Endothelial cell of umbilical vein (primary cell): ENCODE measurements around the gene SYT7. TPM values are rescaled to one million over a fixed set of nuclear protein-coding genes. Genes with fewer than 3 reads are reported as not detected.
A peak's percentile ranks its signal among the peaks of the same experiment; 100 is the strongest.
"Not testable (repeated sequence)": the region's sequence is repeated elsewhere in the genome, so short reads cannot be mapped to it uniquely, and the experiment has no call there.

ENCODE experiments used
- BruUV-seq: library from RNA; stranded (reverse); fragments of 400-500 nt; replicated peaks from 2 replicates; lab custom pipeline; 2021; lab: Mats Ljungman, UMichigan
- CTCF ChIA-PET: fragments of 300-600, 350-600 bp; sonication (Branson Sonifier 250); formaldehyde crosslinking; loops from one replicate; lab custom pipeline; 2021; ENCODE audit warnings: antibody characterized with exemption, inconsistent platforms; lab: Charles Lee
- POLR2A ChIA-PET: fragments of 300-600, 350-600 bp; sonication (Branson Sonifier 250); formaldehyde crosslinking; loops from one replicate; lab custom pipeline; 2021; ENCODE audit warnings: antibody characterized with exemption, inconsistent platforms; lab: Charles Lee
- DNase-seq: peaks from one replicate; pipeline ENCODE4 v3.0.0-alpha.2; 2011; ENCODE audit warnings: low read depth, low spot score
- FAIRE-seq: peaks from 2 replicates; lab custom pipeline; 2011; peaks lifted over from hg19 to GRCh38; lab: Jason Lieb, UNC
- H2AFZ ChIP-seq: 2 replicates; pipeline ENCODE4 v1.6.0; 2012; ENCODE audit warnings: low read depth, low read length, control low read depth, inconsistent platforms
- H3K27ac ChIP-seq: 2 replicates; pipeline ENCODE4 v1.5.1; 2011; ENCODE audit warnings: low read depth, mild to moderate bottlenecking, control low read depth, low read length, moderate library complexity; ENCODE audit not compliant: insufficient read depth
- H3K27me3 ChIP-seq, 2 experiments: 2 replicates each; pipeline versions ENCODE4 v1.6.0 to v1.6.1; 2011; ENCODE audit warnings: low read length in 2 of 2, mixed read lengths in 1 of 2; ENCODE audit not compliant: control insufficient read depth in 2 of 2, insufficient read depth in 2 of 2
- H3K36me3 ChIP-seq, 2 experiments: 2 replicates in 1 of 2; 3 replicates in 1 of 2; pipeline ENCODE4 v1.5.1; 2011; ENCODE audit warnings: low read length in 2 of 2, mild to moderate bottlenecking in 1 of 2, moderate library complexity in 1 of 2; ENCODE audit not compliant: control insufficient read depth in 2 of 2, insufficient read depth in 2 of 2; ENCODE audit errors: extremely low read depth in 1 of 2
- H3K4me1 ChIP-seq: 3 replicates; pipeline ENCODE4 v1.5.1; 2011; ENCODE audit warnings: mild to moderate bottlenecking, low read length; ENCODE audit not compliant: control insufficient read depth, insufficient read depth; ENCODE audit errors: extremely low read depth
- H3K4me2 ChIP-seq: 2 replicates; pipeline ENCODE4 v1.6.1; 2011; ENCODE audit warnings: low read length, control low read depth, mixed read lengths; ENCODE audit not compliant: insufficient read depth
- H3K4me3 ChIP-seq, 3 experiments: fragments of 200-600 bp in 1 of 3; sonication (generic), shearing (Covaris generic) in 1 of 3; replicated peaks in 1 of 3; 2 replicates each; pipeline ENCODE4 v1.5.1; 2011 to 2016; ENCODE audit warnings: control low read depth in 3 of 3, low read length in 3 of 3, mild to moderate bottlenecking in 2 of 3, inconsistent platforms in 1 of 3, low read depth in 1 of 3, moderate library complexity in 1 of 3; ENCODE audit not compliant: insufficient read depth in 1 of 3
- H3K79me2 ChIP-seq: 2 replicates; pipeline ENCODE4 v1.6.0; 2012; ENCODE audit warnings: low read length, inconsistent platforms; ENCODE audit not compliant: control insufficient read depth, insufficient read depth
- H3K9ac ChIP-seq: replicated peaks from 2 replicates; pipeline ENCODE3; 2011; ENCODE audit warnings: low read length, control low read depth; ENCODE audit not compliant: insufficient read depth; ENCODE audit errors: extremely low read depth
- H3K9me1 ChIP-seq: replicated peaks from 3 replicates; pipeline ENCODE4 v1.6.0; 2011; ENCODE audit warnings: mild to moderate bottlenecking, low read length; ENCODE audit not compliant: control insufficient read depth, insufficient read depth; ENCODE audit errors: extremely low read depth
- H3K9me3 ChIP-seq: replicated peaks from 2 replicates; pipeline ENCODE4 v1.5.1; 2012; ENCODE audit warnings: low read length, inconsistent platforms; ENCODE audit not compliant: control insufficient read depth, insufficient read depth
- H4K20me1 ChIP-seq: replicated peaks from 2 replicates; pipeline ENCODE3; 2011; ENCODE audit warnings: mild to moderate bottlenecking, low read length; ENCODE audit not compliant: control insufficient read depth, insufficient read depth; ENCODE audit errors: extremely low read depth
- EZH2 ChIP-seq: IDR thresholded peaks from 2 replicates; pipeline ENCODE4 v1.6.1; 2012; ENCODE audit warnings: borderline replicate concordance, low read depth, mild to moderate bottlenecking, moderate library complexity, low read length, inconsistent platforms; ENCODE audit not compliant: severe bottlenecking
- FOS ChIP-seq: IDR thresholded peaks from 2 replicates; pipeline ENCODE4 v1.6.1; 2011; ENCODE audit warnings: mild to moderate bottlenecking, low read length, moderate library complexity, borderline replicate concordance; ENCODE audit not compliant: insufficient read depth
- GATA2 ChIP-seq: IDR thresholded peaks from 2 replicates; pipeline ENCODE4 v1.7.0; 2011; ENCODE audit warnings: low read depth, mild to moderate bottlenecking, moderate library complexity, mixed read lengths, low read length; ENCODE audit not compliant: insufficient read length, insufficient read depth
- JUN ChIP-seq: IDR thresholded peaks from 2 replicates; pipeline ENCODE4 v1.6.1; 2011; ENCODE audit warnings: borderline replicate concordance, low read depth; ENCODE audit not compliant: insufficient read length, insufficient read depth
- MYC ChIP-seq: IDR thresholded peaks from one replicate; pipeline ENCODE4 v1.6.1; 2011; ENCODE audit warnings: mild to moderate bottlenecking, low read depth, low read length
- POLR2A ChIP-seq: IDR thresholded peaks from 2 replicates; pipeline ENCODE4 v1.6.1; 2012; ENCODE audit warnings: low read depth, mild to moderate bottlenecking, control low read depth, low read length
- POLR2AphosphoS5 ChIP-seq: IDR thresholded peaks from 2 replicates; pipeline ENCODE4 v1.6.1; 2012; ENCODE audit warnings: low read depth, mild to moderate bottlenecking, control low read depth, low read length, moderate library complexity; ENCODE audit not compliant: insufficient read depth
- dilution Hi-C: fragments of 300-500 bp; cut with MboI; formaldehyde crosslinking; loops from one replicate; pipeline ENCODE4 v1.15.0; 2019; ENCODE audit warnings: low sequenced_read_pairs; ENCODE audit not compliant: extremely low pct_ligation_motif_present
- intact Hi-C: fragments of 100-400 bp; cut with micrococcal nuclease; formaldehyde crosslinking; loops from one replicate; pipeline ENCODE4 v1.10.0; 2022
- polyA plus RNA-seq, 4 experiments: library from polyadenylated mRNA; depleted of rRNA in 3 of 4; stranded (reverse) in 3 of 4; unstranded in 1 of 4; fragments of >200 nt; gene quantifications; 2 replicates each; pipeline versions ENCODE4 v1.2.1 to v1.2.3, GENCODE V29; 2011 to 2012; ENCODE audit warnings: missing spikeins in 1 of 4
- total RNA-seq: library from RNA; stranded (reverse); gene quantifications from 2 replicates; pipeline ENCODE4 v1.2.3, GENCODE V29; 2021
- TF ChIP-seq, protein P1 (sequence below): IDR thresholded peaks from 2 replicates; pipeline ENCODE4 v1.6.1; 2011; ENCODE audit not compliant: insufficient read depth, insufficient read length
- TF ChIP-seq, protein P2 (sequence below), 2 donors: IDR thresholded peaks; 1 replicate in 1 of 2; 2 replicates in 1 of 2; pipeline ENCODE4 v1.5.1; 2011; ENCODE audit warnings: low read length in 2 of 2, mild to moderate bottlenecking in 2 of 2, moderate library complexity in 2 of 2, control low read depth in 1 of 2, inconsistent platforms in 1 of 2, low read depth in 1 of 2; ENCODE audit not compliant: insufficient read depth in 1 of 2; ENCODE audit errors: extremely low read depth in 1 of 2

SYT7 gene
- total and polyA plus RNA-seq, 2 donors (not counting 3 experiments of a cell fraction or from before 2014, with no cell fraction given) = 0.08 to 0.55 TPM

DNA sequence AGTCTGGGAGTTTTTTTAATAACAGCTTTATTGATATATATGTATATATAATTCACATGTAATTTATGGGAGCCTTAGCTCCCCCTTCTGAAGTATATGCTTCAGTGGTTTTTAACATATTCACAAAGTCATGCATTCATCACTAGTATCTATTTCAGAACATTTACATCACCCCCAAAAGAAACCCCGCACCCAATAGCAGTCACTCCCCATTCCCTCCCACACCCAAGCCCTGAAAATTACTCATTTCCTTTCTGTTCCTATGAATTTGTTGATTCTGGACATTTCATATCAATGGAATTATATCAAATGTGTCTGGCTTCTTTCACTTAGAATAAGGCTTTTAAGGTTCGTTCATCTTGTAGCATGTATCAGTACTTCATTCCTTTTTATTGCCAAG is 35.6 kb upstream of the SYT7 start:
- BruUV-seq = no TSS peak
- ChIA-PET CTCF (interaction anchor here (0.9 to 1.2 kb wide), 4 partner anchors 11 to 134 kb away, joined by 3 to 5 read pairs (median 4); no protein-coding TSS in a partner anchor), POLR2A (no interaction called here)
- dilution Hi-C loops = no loop called here
- Histone ChIP-seq H3K9me1 (no peaks in the 10 kb centered on the region), H3K4me1 (peaks cover 4% of the 10 kb centered on the region), H3K27ac (no peak overlapping the region), H3K9me3 (no peaks in the 10 kb centered on the region), H4K20me1 (no peaks in the 10 kb centered on the region), H3K36me3 (no peaks in the 10 kb centered on the region), H3K9ac (no peak overlapping the region), H3K79me2 (no peaks in the 10 kb centered on the region), H2AFZ (no peak overlapping the region), H3K27me3 (peaks cover 0 to 4% of the 10 kb centered on the region in 2 experiments), H3K4me3 (no peak overlapping the region), H3K4me2 (no peak overlapping the region)
- TF ChIP-seq, protein P1, sequence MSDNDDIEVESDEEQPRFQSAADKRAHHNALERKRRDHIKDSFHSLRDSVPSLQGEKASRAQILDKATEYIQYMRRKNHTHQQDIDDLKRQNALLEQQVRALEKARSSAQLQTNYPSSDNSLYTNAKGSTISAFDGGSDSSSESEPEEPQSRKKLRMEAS = no peak
- TF ChIP-seq EZH2 (no peak), POLR2A (no peak), GATA2 (no peak), POLR2AphosphoS5 (no peak), MYC (no peak), FOS (no peak), JUN (no peak)
- TF ChIP-seq, protein P2, sequence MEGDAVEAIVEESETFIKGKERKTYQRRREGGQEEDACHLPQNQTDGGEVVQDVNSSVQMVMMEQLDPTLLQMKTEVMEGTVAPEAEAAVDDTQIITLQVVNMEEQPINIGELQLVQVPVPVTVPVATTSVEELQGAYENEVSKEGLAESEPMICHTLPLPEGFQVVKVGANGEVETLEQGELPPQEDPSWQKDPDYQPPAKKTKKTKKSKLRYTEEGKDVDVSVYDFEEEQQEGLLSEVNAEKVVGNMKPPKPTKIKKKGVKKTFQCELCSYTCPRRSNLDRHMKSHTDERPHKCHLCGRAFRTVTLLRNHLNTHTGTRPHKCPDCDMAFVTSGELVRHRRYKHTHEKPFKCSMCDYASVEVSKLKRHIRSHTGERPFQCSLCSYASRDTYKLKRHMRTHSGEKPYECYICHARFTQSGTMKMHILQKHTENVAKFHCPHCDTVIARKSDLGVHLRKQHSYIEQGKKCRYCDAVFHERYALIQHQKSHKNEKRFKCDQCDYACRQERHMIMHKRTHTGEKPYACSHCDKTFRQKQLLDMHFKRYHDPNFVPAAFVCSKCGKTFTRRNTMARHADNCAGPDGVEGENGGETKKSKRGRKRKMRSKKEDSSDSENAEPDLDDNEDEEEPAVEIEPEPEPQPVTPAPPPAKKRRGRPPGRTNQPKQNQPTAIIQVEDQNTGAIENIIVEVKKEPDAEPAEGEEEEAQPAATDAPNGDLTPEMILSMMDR (IDR thresholded peaks at IDR 0.05; ENCODE audit: extremely low read depth in 1 of 2, insufficient read depth in 1 of 2, low read depth in 1 of 2, low read length in 2 of 2) = no peak
- FAIRE-seq (no peak), DNase-seq (peak; percentile 25)
- intact Hi-C loops = no loop called here

DNA sequence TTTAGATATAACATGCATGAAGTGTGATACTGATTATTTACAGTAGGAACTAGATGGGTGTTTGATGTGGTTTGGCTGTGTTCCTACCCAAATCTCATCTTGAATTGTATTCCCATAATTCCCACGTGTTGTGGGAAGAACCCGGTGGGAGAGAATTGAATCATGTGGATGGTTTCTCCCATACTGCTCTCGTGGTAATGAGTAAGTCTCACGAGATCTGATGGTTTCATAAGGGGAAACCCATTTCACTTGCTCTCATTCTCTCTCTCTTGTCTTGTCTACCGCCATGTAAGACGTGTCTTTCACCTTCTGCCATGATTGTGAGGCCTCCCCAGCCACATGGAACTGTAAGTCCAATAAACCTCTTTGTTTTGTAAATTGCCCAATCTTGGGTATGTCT is 33.9 kb upstream of the SYT7 start:
- H3K36me3 ChIP-seq, H3K4me2 ChIP-seq, H3K9ac ChIP-seq, DNase-seq, H3K9me3 ChIP-seq, H3K4me3 ChIP-seq, H3K4me1 ChIP-seq, H3K27me3 ChIP-seq, H2AFZ ChIP-seq, FAIRE-seq, H4K20me1 ChIP-seq, H3K79me2 ChIP-seq, BruUV-seq, dilution Hi-C loops, POLR2A ChIA-PET, intact Hi-C loops, H3K9me1 ChIP-seq, H3K27ac ChIP-seq: not testable (repeated sequence)
- CTCF ChIA-PET = interaction anchor here (1.0 kb wide), 1 partner anchor 33 kb away, joined by 4 read pairs; the partner anchor contains the start of gene SYT7
